ENCODE measurements around the gene NUDT14. TPM values are rescaled to one million over a fixed set of nuclear protein-coding genes. Genes with fewer than 3 reads are reported as not detected.

The NUDT14 gene
- total and polyA plus RNA-seq, 2 of the 8 experiments (the other 6 are each of a cell fraction or from before 2014, with no cell fraction given), result 25.5 to 33.3 TPM

DNA sequence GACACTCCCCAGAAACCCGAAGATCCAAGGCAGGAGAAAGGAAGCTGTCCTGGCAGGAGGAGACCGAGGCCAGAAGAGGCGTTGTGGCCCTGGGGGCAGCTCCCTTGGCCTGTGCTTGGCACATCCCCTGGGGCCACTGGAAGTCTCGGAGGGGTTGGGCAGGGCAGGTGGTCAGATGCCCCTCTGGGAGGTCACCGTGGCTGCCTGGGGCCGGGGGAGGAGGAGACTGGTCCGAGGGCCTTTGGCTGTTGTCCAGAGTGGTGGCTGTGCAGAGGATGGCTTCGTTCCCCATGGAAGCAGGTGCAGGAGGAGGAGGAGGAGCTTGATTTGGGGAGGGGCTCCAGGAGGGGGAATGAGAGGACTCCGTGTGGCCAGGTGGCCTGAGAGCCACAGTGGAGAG lies 3.3 kb upstream of the NUDT14 start:
- Histone ChIP-seq H2BK120ac (replicated peaks; ENCODE audit: low read depth, low read length) (no peak overlapping the region), H2BK5ac (ENCODE audit: low read depth, low read length) (no peak overlapping the region), H3K36me3 (ENCODE audit: control insufficient read depth in 2 of 4, insufficient read depth in 4 of 4, low read length in 3 of 4) (no peaks in the 10 kb centered on the region), H3K23ac (ENCODE audit: insufficient read length) (no peak overlapping the region), H3K56ac (replicated peaks; ENCODE audit: insufficient read length, low read depth, low read length) (no peak overlapping the region), H2AFZ (ENCODE audit: low read length) (no peak overlapping the region), H2BK15ac (ENCODE audit: low read length) (no peak overlapping the region), H3K4me2 (ENCODE audit: insufficient read depth in 1 of 2, low read depth in 2 of 2, low read length in 2 of 2) (no peak overlapping the region), H2BK12ac (ENCODE audit: low read depth, low read length) (no peak overlapping the region), H3K79me2 (ENCODE audit: control insufficient read depth in 1 of 2, insufficient read depth in 2 of 2, low read length in 2 of 2) (no peaks in the 10 kb centered on the region), H2BK20ac (ENCODE audit: low read length) (no peak overlapping the region), H3K14ac (ENCODE audit: insufficient read length) (no peak overlapping the region), H3K9ac (replicated peaks in 1 of 4; ENCODE audit: extremely low read depth in 1 of 4, low read depth in 3 of 4, low read length in 3 of 4) (no peak overlapping the region), H4K8ac (ENCODE audit: extremely low read depth, insufficient read depth, low read length) (no peak overlapping the region), H3K4me3 (ENCODE audit: extremely low read depth in 1 of 4, insufficient read depth in 2 of 4, low read depth in 3 of 4, low read length in 4 of 4) (no peak overlapping the region), H4K20me1 (replicated peaks in 1 of 2; ENCODE audit: control insufficient read depth in 1 of 2, insufficient read depth in 2 of 2, low read length in 2 of 2) (peaks cover 3% of the 10 kb centered on the region in 2 experiments), H3K18ac (ENCODE audit: extremely low read depth, low read length) (no peak overlapping the region), H3K79me1 (ENCODE audit: low read depth, low read length) (no peaks in the 10 kb centered on the region), H4K91ac (replicated peaks; ENCODE audit: insufficient read length, low read length) (no peak overlapping the region), H4K5ac (ENCODE audit: insufficient read length, low read depth, low read length) (no peak overlapping the region), H2AK5ac (ENCODE audit: low read depth, low read length) (0 out of 2 replicates have a peak overlapping the region, but pooled peaks have one; percentile 10), H3K9me3 (ENCODE audit: insufficient read depth in 2 of 2, low read depth in 1 of 2, low read length in 1 of 2) (peaks cover 0 to 7% of the 10 kb centered on the region in 2 experiments; a peak in 2 of 4 replicates), H3K4ac (replicated peaks; ENCODE audit: insufficient read length, low read depth, low read length) (no peak overlapping the region), H3K27me3 (replicated peaks in 1 of 4; ENCODE audit: control insufficient read depth in 3 of 4, extremely low read depth in 1 of 4, insufficient read depth in 3 of 4, low read length in 3 of 4) (peaks cover 0 to 10% (median 8%) of the 10 kb centered on the region in 4 experiments; a peak in 4 of 7 replicates), H3K23me2 (ENCODE audit: low read depth, low read length) (peaks cover 8% of the 10 kb centered on the region; the same call in 1 of the 2 replicates), H3K27ac (ENCODE audit: low read depth, low read length) (no peak overlapping the region), H3K4me1 (replicated peaks in 1 of 4; ENCODE audit: control insufficient read depth in 3 of 4, insufficient read depth in 4 of 4, low read length in 3 of 4) (peaks cover 0 to 14% (median 1%) of the 10 kb centered on the region in 4 experiments; a peak in 1 of 7 replicates)
- FAIRE-seq (no peak), DNase-seq (ENCODE audit: low read depth in 1 of 2, low spot score in 2 of 2) (no peak)
- WGBS, 2 experiments (ENCODE audit: extremely low coverage in 1 of 2, insufficient coverage in 1 of 2, insufficient read length in 1 of 2, insufficient replicate concordance in 2 of 2, low coverage in 1 of 2, low lambda C conversion rate in 2 of 2, missing lambda C conversion rate in 1 of 2), result 78% methylated on average over 9 of the region's 9 CpGs; no CpG with 5 or more reads in 1 of the 2 experiments
- CTCF ChIA-PET (ENCODE audit: partially characterized antibody), result interaction anchor here (0.7 to 2.7 kb wide), 5 partner anchors 10 to 260 kb away, joined by 3 to 10 read pairs (median 4); no protein-coding TSS in a partner anchor
- POLR2A ChIA-PET (ENCODE audit: partially characterized antibody), result interaction anchor here (0.9 kb wide), 1 partner anchor 11 kb away, joined by 4 read pairs; no protein-coding TSS in a partner anchor
- TF ChIP-seq SIX5 (IDR thresholded peaks at IDR 0.05; ENCODE audit: low read depth, low read length) (no peak), ZNF274 (IDR thresholded peaks at IDR 0.05; ENCODE audit: borderline replicate concordance, extremely low read depth, low read length) (no peak), TEAD4 (IDR thresholded peaks at IDR 0.05; ENCODE audit: low read depth, low read length) (no peak), GABPA (IDR thresholded peaks at IDR 0.05; ENCODE audit: borderline replicate concordance, insufficient read depth, low read length) (no peak), CBX8 (IDR thresholded peaks at IDR 0.05; ENCODE audit: borderline replicate concordance, low read depth, low read length) (no peak)
- TF ChIP-seq, protein P1, sequence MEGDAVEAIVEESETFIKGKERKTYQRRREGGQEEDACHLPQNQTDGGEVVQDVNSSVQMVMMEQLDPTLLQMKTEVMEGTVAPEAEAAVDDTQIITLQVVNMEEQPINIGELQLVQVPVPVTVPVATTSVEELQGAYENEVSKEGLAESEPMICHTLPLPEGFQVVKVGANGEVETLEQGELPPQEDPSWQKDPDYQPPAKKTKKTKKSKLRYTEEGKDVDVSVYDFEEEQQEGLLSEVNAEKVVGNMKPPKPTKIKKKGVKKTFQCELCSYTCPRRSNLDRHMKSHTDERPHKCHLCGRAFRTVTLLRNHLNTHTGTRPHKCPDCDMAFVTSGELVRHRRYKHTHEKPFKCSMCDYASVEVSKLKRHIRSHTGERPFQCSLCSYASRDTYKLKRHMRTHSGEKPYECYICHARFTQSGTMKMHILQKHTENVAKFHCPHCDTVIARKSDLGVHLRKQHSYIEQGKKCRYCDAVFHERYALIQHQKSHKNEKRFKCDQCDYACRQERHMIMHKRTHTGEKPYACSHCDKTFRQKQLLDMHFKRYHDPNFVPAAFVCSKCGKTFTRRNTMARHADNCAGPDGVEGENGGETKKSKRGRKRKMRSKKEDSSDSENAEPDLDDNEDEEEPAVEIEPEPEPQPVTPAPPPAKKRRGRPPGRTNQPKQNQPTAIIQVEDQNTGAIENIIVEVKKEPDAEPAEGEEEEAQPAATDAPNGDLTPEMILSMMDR (IDR thresholded peaks at IDR 0.05; ENCODE audit: control extremely low read depth in 1 of 3, insufficient read depth in 1 of 3, low read depth in 1 of 3, low read length in 3 of 3), result no peak
